Ramos (cell line): ENCODE data around the gene CASS4.

ENCODE experiments used
- in situ Hi-C: fragments of 300-500 bp; cut with MboI; formaldehyde crosslinking; loops from one replicate; pipeline ENCODE4 v1.14.3; 2022; ENCODE audit warnings: low sequenced_read_pairs; ENCODE audit not compliant: unreplicated experiment

Gene CASS4

DNA sequence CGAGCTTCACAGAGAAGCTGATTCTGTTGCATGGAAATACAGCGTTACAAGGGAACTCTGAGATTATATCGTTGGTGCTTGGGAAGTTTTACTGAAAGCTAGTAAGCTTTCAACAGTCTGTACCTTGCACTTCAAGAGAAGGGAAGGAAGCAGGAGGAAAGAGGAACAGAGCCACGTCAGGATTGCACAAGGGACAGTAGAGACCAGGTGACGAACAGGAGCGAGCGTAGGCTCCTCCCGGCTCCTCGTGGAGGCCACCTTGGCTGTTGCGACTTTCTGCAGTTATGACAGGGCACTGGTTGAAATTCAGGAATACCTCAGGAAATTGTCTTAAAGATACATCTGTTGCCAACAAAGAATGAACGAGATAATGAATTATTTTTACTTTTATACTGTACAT, 75.2 kb downstream of the CASS4 start:
- in situ Hi-C loops = no loop called here

GRCh38 chr20:56488566-56488965, 76.5 kb downstream of the CASS4 start:
- in situ Hi-C loops = no loop called here

- in situ Hi-C loops = no loop called here
These were observed 89.1 kb downstream of the CASS4 start for GRCh38 chr20:56501116-56501515.

DNA sequence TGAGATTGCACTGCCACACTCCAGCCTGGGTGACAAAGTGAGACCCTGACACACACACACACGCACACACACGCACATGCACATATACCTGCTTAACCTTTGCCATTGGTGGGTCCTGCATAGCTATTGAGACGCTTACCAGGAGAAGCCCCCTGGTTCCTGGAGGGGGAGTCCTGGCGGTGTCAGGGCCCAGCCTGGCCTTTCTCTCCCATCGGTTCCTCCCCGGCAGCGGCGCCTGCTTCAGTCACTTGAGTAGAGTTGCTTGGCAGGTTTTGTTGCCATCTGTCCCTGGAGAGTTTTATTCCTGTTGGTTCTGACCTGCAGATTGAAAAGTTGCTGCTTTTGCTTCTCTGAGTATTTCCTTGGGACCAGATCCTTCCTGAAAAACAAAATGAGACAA, 91.9 kb downstream of the CASS4 start:
- in situ Hi-C loops = no loop called here

- in situ Hi-C loops = no loop called here
These were observed 92.4 kb downstream of the CASS4 start for GRCh38 chr20:56504373-56505005.

- in situ Hi-C loops = no loop called here
These were observed 94.0 kb downstream of the CASS4 start for GRCh38 chr20:56506103-56506502.
